ENCODE results near the gene TRABD2A. TPM values are rescaled to one million over a fixed set of nuclear protein-coding genes. Genes with fewer than 3 reads are reported as not detected.

TRABD2A gene
- total RNA-seq, 2 donors from 2014 or later = 4.8 to 7.7 TPM

DNA sequence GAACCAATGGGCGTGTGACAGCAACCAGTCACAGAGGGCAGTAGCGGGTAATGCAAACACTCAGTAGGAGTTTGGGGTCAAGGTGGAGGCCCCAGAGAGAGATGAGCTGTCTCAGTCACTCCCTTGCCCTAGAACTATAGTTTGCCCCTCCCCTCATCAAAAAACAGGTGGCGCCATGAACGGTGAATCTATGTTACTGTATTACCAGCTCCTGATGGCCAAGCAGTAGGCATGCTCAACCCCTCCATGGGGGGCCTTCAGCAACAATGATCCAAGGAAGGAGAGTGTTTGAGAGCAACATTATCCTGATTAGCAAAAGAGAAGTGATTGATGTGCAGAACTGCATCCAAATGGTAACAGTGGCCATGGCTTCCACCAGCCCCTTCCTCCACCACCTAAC is 30.4 kb downstream of the TRABD2A start:
- Histone ChIP-seq H3K9me3 (ENCODE audit: control insufficient read depth, low read length) (no peaks in the 10 kb centered on the region), H3K27me3 (ENCODE audit: control insufficient read depth, insufficient read depth, low read length, poor library complexity, severe bottlenecking) (peaks cover 19% of the 10 kb centered on the region), H3K4me1 (ENCODE audit: control insufficient read depth, insufficient read depth, low read length) (peaks cover 8% of the 10 kb centered on the region), H3K9ac (ENCODE audit: extremely low read depth, low read length, poor library complexity, severe bottlenecking) (no peak overlapping the region), H3K4me3 (ENCODE audit: low read length) (no peak overlapping the region), H3K27ac (ENCODE audit: low read depth, low read length) (no peak overlapping the region), H3K36me3 (ENCODE audit: control insufficient read depth, insufficient read depth, low read length) (no peaks in the 10 kb centered on the region)
- H3K9me3 Mint-ChIP-seq = no peaks in the 10 kb centered on the region
- no peak overlapping the region for H3K4me3 Mint-ChIP-seq
- no peaks in the 10 kb centered on the region for H3K36me3 Mint-ChIP-seq (ENCODE audit: low read depth)
- H3K27ac Mint-ChIP-seq = no peak overlapping the region
- peak; percentile 39 for DNase-seq
- WGBS, 2 experiments (ENCODE audit: insufficient coverage in 1 of 2, insufficient read length in 1 of 2) = 87 to 100% methylated on average over 1 to 4 of the region's 4 CpGs
- TF ChIP-seq, protein P1, sequence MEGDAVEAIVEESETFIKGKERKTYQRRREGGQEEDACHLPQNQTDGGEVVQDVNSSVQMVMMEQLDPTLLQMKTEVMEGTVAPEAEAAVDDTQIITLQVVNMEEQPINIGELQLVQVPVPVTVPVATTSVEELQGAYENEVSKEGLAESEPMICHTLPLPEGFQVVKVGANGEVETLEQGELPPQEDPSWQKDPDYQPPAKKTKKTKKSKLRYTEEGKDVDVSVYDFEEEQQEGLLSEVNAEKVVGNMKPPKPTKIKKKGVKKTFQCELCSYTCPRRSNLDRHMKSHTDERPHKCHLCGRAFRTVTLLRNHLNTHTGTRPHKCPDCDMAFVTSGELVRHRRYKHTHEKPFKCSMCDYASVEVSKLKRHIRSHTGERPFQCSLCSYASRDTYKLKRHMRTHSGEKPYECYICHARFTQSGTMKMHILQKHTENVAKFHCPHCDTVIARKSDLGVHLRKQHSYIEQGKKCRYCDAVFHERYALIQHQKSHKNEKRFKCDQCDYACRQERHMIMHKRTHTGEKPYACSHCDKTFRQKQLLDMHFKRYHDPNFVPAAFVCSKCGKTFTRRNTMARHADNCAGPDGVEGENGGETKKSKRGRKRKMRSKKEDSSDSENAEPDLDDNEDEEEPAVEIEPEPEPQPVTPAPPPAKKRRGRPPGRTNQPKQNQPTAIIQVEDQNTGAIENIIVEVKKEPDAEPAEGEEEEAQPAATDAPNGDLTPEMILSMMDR (conservative IDR thresholded peaks at IDR 0.05) = no peak
- H3K4me1 Mint-ChIP-seq = peaks cover 12% of the 10 kb centered on the region
- H3K27me3 Mint-ChIP-seq (ENCODE audit: insufficient read depth) = peaks cover 42% of the 10 kb centered on the region

DNA sequence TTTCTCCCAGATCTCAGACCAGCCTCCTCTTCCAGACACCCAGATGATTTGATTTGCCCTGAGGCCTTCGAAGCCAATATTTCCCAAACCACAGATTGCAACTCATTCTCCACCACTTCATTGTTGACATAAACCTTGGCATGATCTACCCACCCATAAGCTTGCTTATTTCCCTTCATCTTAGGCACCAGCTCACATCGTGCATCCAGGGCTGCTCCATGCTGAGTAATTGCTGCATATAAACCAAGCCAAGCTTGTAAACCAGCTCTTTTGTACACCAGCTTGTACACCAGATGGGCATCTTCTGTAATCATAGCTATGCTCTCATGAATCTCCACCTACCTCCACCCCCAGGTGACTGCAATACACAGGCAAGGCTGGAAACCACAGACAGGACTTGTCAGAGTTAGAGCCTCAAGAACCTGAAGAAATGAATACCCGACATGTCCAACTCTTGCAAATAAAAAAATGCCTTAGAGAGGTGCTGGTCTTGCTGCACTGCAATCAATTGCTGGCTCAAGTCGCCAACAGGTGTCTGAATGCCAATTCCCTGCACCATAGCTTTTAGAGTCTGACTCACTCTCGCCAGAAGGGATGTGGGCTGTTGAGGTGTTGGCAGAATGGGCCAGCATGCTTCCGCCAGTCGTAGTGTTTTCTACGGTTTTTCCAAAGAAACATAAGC is 31.5 kb downstream of the TRABD2A start:
- peak; percentile 17 for DNase-seq
- H3K9me3 Mint-ChIP-seq = no peaks in the 10 kb centered on the region
- H3K4me1 Mint-ChIP-seq = peaks cover 12% of the 10 kb centered on the region
- no peak overlapping the region for H3K9ac ChIP-seq (ENCODE audit: extremely low read depth, low read length, poor library complexity, severe bottlenecking)
- H3K9me3 ChIP-seq (ENCODE audit: control insufficient read depth, low read length) = no peaks in the 10 kb centered on the region
- H3K27ac ChIP-seq (ENCODE audit: low read depth, low read length) = no peak overlapping the region
- peaks cover 21% of the 10 kb centered on the region for H3K27me3 ChIP-seq (ENCODE audit: control insufficient read depth, insufficient read depth, low read length, poor library complexity, severe bottlenecking)
- H3K4me3 ChIP-seq (ENCODE audit: low read length) = no peak overlapping the region
- peaks cover 39% of the 10 kb centered on the region for H3K27me3 Mint-ChIP-seq (ENCODE audit: insufficient read depth)
- peaks cover 8% of the 10 kb centered on the region for H3K4me1 ChIP-seq (ENCODE audit: control insufficient read depth, insufficient read depth, low read length)
- WGBS, 2 experiments (ENCODE audit: insufficient coverage in 1 of 2, insufficient read length in 1 of 2) = 86 to 92% methylated on average over 7 to 8 of the region's 8 CpGs
- H3K4me3 Mint-ChIP-seq = no peak overlapping the region
- no peaks in the 10 kb centered on the region for H3K36me3 Mint-ChIP-seq (ENCODE audit: low read depth)
- TF ChIP-seq, protein P1 (conservative IDR thresholded peaks at IDR 0.05) = no peak
- no peak overlapping the region for H3K27ac Mint-ChIP-seq
- H3K36me3 ChIP-seq (ENCODE audit: control insufficient read depth, insufficient read depth, low read length) = no peaks in the 10 kb centered on the region

DNA sequence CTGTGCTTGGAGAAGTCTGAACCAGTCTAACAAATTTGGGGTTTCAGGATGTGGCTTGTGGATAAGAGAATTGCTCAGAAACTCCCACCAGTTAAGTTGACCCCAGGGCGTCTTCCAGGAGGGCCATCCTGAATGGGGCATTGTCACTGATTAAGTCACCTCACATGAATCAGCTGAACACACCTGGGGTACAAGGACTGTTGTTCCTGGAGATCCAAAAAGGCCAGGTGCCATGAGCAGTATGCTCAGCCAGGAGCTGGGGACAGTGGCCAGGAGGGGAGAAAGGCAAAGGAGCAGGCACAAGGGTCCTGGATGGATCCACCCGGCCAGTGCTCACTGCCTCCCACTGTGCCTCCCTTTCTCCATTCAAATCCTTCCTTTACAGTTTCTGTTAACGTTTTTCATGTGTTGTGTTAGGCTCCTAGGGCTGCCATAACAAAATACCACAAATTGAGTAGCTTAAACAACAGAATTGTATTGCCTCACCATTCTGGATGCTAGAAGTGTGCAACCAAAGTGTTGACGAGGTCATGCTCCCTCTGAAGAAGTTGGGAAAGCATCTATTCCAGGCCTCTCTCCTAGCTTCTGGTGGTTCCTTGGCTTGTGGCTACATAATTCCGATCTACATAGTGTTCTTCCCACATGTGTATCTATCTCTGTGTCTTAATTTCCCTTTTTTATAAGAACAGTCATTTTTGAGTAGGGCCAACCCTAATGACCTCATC is 33.4 kb downstream of the TRABD2A start:
- Mint-ChIP-seq H3K27ac (no peak overlapping the region), H3K4me1 (peaks cover 12% of the 10 kb centered on the region), H3K36me3 (ENCODE audit: low read depth) (no peaks in the 10 kb centered on the region), H3K4me3 (no peak overlapping the region), H3K9me3 (no peaks in the 10 kb centered on the region), H3K27me3 (ENCODE audit: insufficient read depth) (peaks cover 50% of the 10 kb centered on the region)
- Histone ChIP-seq H3K27ac (ENCODE audit: low read depth, low read length) (no peak overlapping the region), H3K4me3 (ENCODE audit: low read length) (no peak overlapping the region), H3K4me1 (ENCODE audit: control insufficient read depth, insufficient read depth, low read length) (peaks cover 8% of the 10 kb centered on the region), H3K9ac (ENCODE audit: extremely low read depth, low read length, poor library complexity, severe bottlenecking) (no peak overlapping the region), H3K36me3 (ENCODE audit: control insufficient read depth, insufficient read depth, low read length) (no peaks in the 10 kb centered on the region), H3K27me3 (ENCODE audit: control insufficient read depth, insufficient read depth, low read length, poor library complexity, severe bottlenecking) (peaks cover 38% of the 10 kb centered on the region), H3K9me3 (ENCODE audit: control insufficient read depth, low read length) (no peaks in the 10 kb centered on the region)
- 86 to 95% methylated on average over 4 to 5 of the region's 5 CpGs for WGBS, 2 experiments (ENCODE audit: insufficient coverage in 1 of 2, insufficient read length in 1 of 2)
- peak; percentile 31 for DNase-seq
- TF ChIP-seq, protein P1 (conservative IDR thresholded peaks at IDR 0.05) = no peak

All from endodermal cell (in vitro differentiated cells).